Vagina (tissue), 2 donors: ENCODE data around the gene STX10.
"Not testable (repeated sequence)": the region's sequence is repeated elsewhere in the genome, so short reads cannot be mapped to it uniquely, and the experiment has no call there.

Experiments
- CTCF ChIP-seq, 3 experiments: fragments of 450-650 bp in 2 of 3; fragments of 200-600 bp in 1 of 3; sonication (generic) in 1 of 3; IDR thresholded peaks; one replicate each; pipeline ENCODE4 v1.5.1; 2017 to 2019; ENCODE audit warnings: antibody characterized with exemption in 3 of 3, mild to moderate bottlenecking in 2 of 3, moderate library complexity in 2 of 3
- POLR2A ChIP-seq, 2 donors: fragments of 450-650 bp; IDR thresholded peaks; one replicate each; pipeline ENCODE4 v1.6.1; 2017; ENCODE audit warnings: antibody characterized with exemption in 2 of 2, mild to moderate bottlenecking in 2 of 2, moderate library complexity in 2 of 2
- POLR2AphosphoS5 ChIP-seq, 2 donors: sonication (generic); formaldehyde crosslinking; IDR thresholded peaks; one replicate each; pipeline ENCODE4 v1.9.0; 2017; ENCODE audit warnings: antibody characterized with exemption in 2 of 2, mild to moderate bottlenecking in 2 of 2, low read depth in 1 of 2; ENCODE audit not compliant: insufficient read depth in 1 of 2

- not testable (repeated sequence) for TF ChIP-seq CTCF (IDR thresholded peaks at IDR 0.05); POLR2A (IDR thresholded peaks at IDR 0.05); POLR2AphosphoS5 (IDR thresholded peaks at IDR 0.05; ENCODE audit: insufficient read depth in 1 of 2, low read depth in 1 of 2)
Measured at GRCh38 chr19:13178291-13178690, 28.1 kb upstream of the STX10 start.
